Pancreas (tissue), 10 donors: ENCODE data around the gene RNF224. TPM values are rescaled to one million over a fixed set of nuclear protein-coding genes. Genes with fewer than 3 reads are reported as not detected.

Source experiments
- ATAC-seq, 4 donors: fragments of 200-7000 bp; cut with Tn5 transposase; one replicate each; pipeline versions ENCODE4 v1.8.0 to v1.9.1; 2020; ENCODE audit warnings: mild to moderate bottlenecking in 4 of 4, moderate library complexity in 4 of 4
- DNase-seq, 6 donors: peaks; one replicate each; pipeline ENCODE4 v3.0.0-alpha.2; 2020
- FAIRE-seq: peaks from 2 replicates; lab custom pipeline; 2012; peaks lifted over from hg19 to GRCh38; lab: Jason Lieb, UNC
- H3K27ac ChIP-seq, 4 donors: fragments of 200-600 bp; sonication (generic); 1 replicate in 3 of 4; 2 replicates in 1 of 4; pipeline versions ENCODE4 v1.5.0 to v1.8.0; 2020
- H3K27me3 ChIP-seq, 4 donors: fragments of 200-600 bp; one replicate each; pipeline ENCODE4 v1.8.0; 2021
- H3K36me3 ChIP-seq, 3 donors: fragments of 200-600 bp; sonication (generic) in 1 of 3; one replicate each; pipeline versions ENCODE4 v1.5.0 to v1.8.0; 2020 to 2021
- H3K4me1 ChIP-seq, 3 donors: fragments of 200-600 bp; one replicate each; pipeline ENCODE4 v1.8.0; 2021
- H3K4me3 ChIP-seq, 4 donors: fragments of 200-600 bp; sonication (generic) in 2 of 4; one replicate each; pipeline versions ENCODE4 v1.5.0 to v1.8.0; 2020 to 2021
- H3K9me3 ChIP-seq, 4 donors: fragments of 200-600 bp; one replicate each; pipeline ENCODE4 v1.8.0; 2021
- CTCF ChIP-seq, 4 donors: fragments of 200-600 bp; sonication (generic) in 3 of 4; IDR thresholded peaks; one replicate each; pipeline versions ENCODE4 v1.5.0 to v1.8.0; 2021; ENCODE audit warnings: antibody characterized with exemption in 4 of 4
- WGBS, 2 donors: extraction: QIAGEN DNeasy Blood & Tissue Kit; methylation state at CpG; one replicate each; pipeline ENCODE4 v1.1.7; 2013; 5-methylcytosine and 5-hydroxymethylcytosine counted together
- intact Hi-C, 3 donors: fragments of 100-400 bp; cut with DNase I; formaldehyde crosslinking; loops; one replicate each; pipeline versions ENCODE4 v1.11.1 to v1.14.2; 2022
- polyA plus RNA-seq, 2 donors: library from polyadenylated mRNA; stranded (reverse); fragments of 200-250 nt; gene quantifications; one replicate each; pipeline ENCODE4 v1.2.3, GENCODE V29; 2013
- total RNA-seq, 6 donors: library from RNA; stranded (reverse); fragmentation: NEBNext Ultra II Directional in 4 of 6; extraction: Animal tissue kit (Norgen Biotek cat#: 25700) in 4 of 6; gene quantifications; one replicate each; pipeline versions ENCODE4 v1.2.1 to v1.2.4, GENCODE V29; 2021 to 2023
- donor health status: healthy with polysubstance abuse.
- donor health status: DM: no; HTN: no; CAD: no; lungs with moderate emphysema.
- donor health status: DM: no; HTN: no; CAD: no.
- donor health status: control.
- donor health status: control.
- donor health status: Bipolar disorder and iron deficiency.
- donor health status: DM: yes; HTN: yes; CAD: no.
- donor health status: DM: no; HTN: no; CAD: no.
- donor health status: DM: no; HTN: no; CAD: no.
- donor health status: DM: yes; HTN: yes; CAD: no.

Gene RNF224
- total RNA-seq (under 1 TPM in 1 of 6 donors, not detected in 5; 0.09 TPM), polyA plus RNA-seq (under 1 TPM; 0.61 TPM)

- H3K9me3 ChIP-seq: no peaks in the 10 kb centered on the region
- peak within 1 kb of the TSS; percentile 63 to 81 (median 72) for H3K27ac ChIP-seq
- peak; percentile 84 to 94 (median 86) for TF ChIP-seq CTCF (IDR thresholded peaks at IDR 0.05)
- intact Hi-C loops: no loop called here
- DNase-seq: peak; percentile 84 to 95 (median 92)
- H3K36me3 ChIP-seq: no peaks in the 10 kb centered on the region
- H3K4me3 ChIP-seq: no peak within 1 kb of the TSS
- 10 to 12% methylated on average over 23 to 25 of the region's 25 CpGs for WGBS, 2 donors
- FAIRE-seq: no peak
- ATAC-seq: peak; percentile 57 to 71 (median 67)
- peaks cover 12 to 20% (median 17%) of the 10 kb centered on the region in 3 donors for H3K4me1 ChIP-seq
- no peaks in the 10 kb centered on the region for H3K27me3 ChIP-seq
Observed at GRCh38 chr9:137227054-137227852, at the start of gene RNF224. RNF224 (plus strand) TSS chr9:137227502; CDS start chr9:137228336, 834 bp downstream.

- intact Hi-C loops: no loop called here
- Histone ChIP-seq H3K4me1 (no peaks in the 10 kb centered on the region), H3K4me3 (no peak overlapping the region), H3K27ac (no peak overlapping the region), H3K27me3 (no peaks in the 10 kb centered on the region), H3K36me3 (peaks cover 0 to 39% (median 34%) of the 10 kb centered on the region in 3 donors), H3K9me3 (no peaks in the 10 kb centered on the region)
- TF ChIP-seq CTCF (IDR thresholded peaks at IDR 0.05): no peak
- ATAC-seq: no peak
- 89 to 92% methylated on average over 23 of the region's 23 CpGs for WGBS, 2 donors
- FAIRE-seq: no peak
- DNase-seq: no peak
Observed at GRCh38 chr9:137178201-137178938, 48.9 kb upstream of the RNF224 start.

- no peak overlapping the region for H3K27ac ChIP-seq
- no peaks in the 10 kb centered on the region for H3K27me3 ChIP-seq
- 91% methylated on average over 19 of the region's 19 CpGs for WGBS, 2 donors
- peaks cover 0 to 46% (median 39%) of the 10 kb centered on the region in 3 donors for H3K36me3 ChIP-seq
- no peak for FAIRE-seq
- H3K4me3 ChIP-seq: no peak overlapping the region
- intact Hi-C loops: no loop called here
- no peaks in the 10 kb centered on the region for H3K4me1 ChIP-seq
- ATAC-seq: no peak
- no peak for TF ChIP-seq CTCF (IDR thresholded peaks at IDR 0.05)
- DNase-seq: no peak
- no peaks in the 10 kb centered on the region for H3K9me3 ChIP-seq
Observed at GRCh38 chr9:137178939-137179630, 48.2 kb upstream of the RNF224 start.

- H3K36me3 ChIP-seq: peaks cover 0 to 47% (median 40%) of the 10 kb centered on the region in 3 donors
- H3K4me3 ChIP-seq: no peak overlapping the region
- no peaks in the 10 kb centered on the region for H3K9me3 ChIP-seq
- TF ChIP-seq CTCF (IDR thresholded peaks at IDR 0.05): no peak
- no peak for ATAC-seq
- WGBS, 2 donors: 92 to 97% methylated on average over 16 to 17 of the region's 17 CpGs
- FAIRE-seq: no peak
- H3K27ac ChIP-seq: no peak overlapping the region
- H3K4me1 ChIP-seq: no peaks in the 10 kb centered on the region
- H3K27me3 ChIP-seq: no peaks in the 10 kb centered on the region
- intact Hi-C loops: no loop called here
- no peak for DNase-seq
Observed at GRCh38 chr9:137179761-137180160, 47.5 kb upstream of the RNF224 start.
